ENCODE measurements around the gene SPDYA. TPM values are rescaled to one million over a fixed set of nuclear protein-coding genes. Genes with fewer than 3 reads are reported as not detected.

Gene SPDYA
- polyA plus RNA-seq, 1 donor from 2014 or later = 0.46 TPM

- Histone ChIP-seq H3K4me3 (ENCODE audit: low read length) (no peak overlapping the region), H3K9ac (ENCODE audit: low read length) (no peak overlapping the region), H4K20me1 (ENCODE audit: insufficient read depth) (no peaks in the 10 kb centered on the region), H3K9me3 (ENCODE audit: low read length) (no peaks in the 10 kb centered on the region), H3K27ac (ENCODE audit: low read length) (no peak overlapping the region), H3K36me3 (ENCODE audit: insufficient read depth, low read length) (no peaks in the 10 kb centered on the region), H3K79me2 (replicated peaks; ENCODE audit: insufficient read depth, low read length) (no peaks in the 10 kb centered on the region), H3K9me2 (ENCODE audit: insufficient read depth, low read length) (no peaks in the 10 kb centered on the region), H2AFZ (ENCODE audit: low read depth, low read length) (no peak overlapping the region), H3F3A (ENCODE audit: insufficient read depth, low read length, poor library complexity, severe bottlenecking) (no peaks in the 10 kb centered on the region), H3K4me2 (ENCODE audit: low read length) (no peak overlapping the region), H3K27me3 (ENCODE audit: insufficient read depth, low read depth, low read length) (no peaks in the 10 kb centered on the region)
- no peak for TF ChIP-seq RAD21 (conservative IDR thresholded peaks at IDR 0.05)
- no peak for TF ChIP-seq REST (IDR thresholded peaks at IDR 0.05; ENCODE audit: borderline replicate concordance)
- TF ChIP-seq EP300 (conservative IDR thresholded peaks at IDR 0.05; ENCODE audit: poor library complexity, severe bottlenecking) = no peak
Observed at GRCh38 chr2:28838971-28839370, 28.3 kb downstream of the SPDYA start.

DNA sequence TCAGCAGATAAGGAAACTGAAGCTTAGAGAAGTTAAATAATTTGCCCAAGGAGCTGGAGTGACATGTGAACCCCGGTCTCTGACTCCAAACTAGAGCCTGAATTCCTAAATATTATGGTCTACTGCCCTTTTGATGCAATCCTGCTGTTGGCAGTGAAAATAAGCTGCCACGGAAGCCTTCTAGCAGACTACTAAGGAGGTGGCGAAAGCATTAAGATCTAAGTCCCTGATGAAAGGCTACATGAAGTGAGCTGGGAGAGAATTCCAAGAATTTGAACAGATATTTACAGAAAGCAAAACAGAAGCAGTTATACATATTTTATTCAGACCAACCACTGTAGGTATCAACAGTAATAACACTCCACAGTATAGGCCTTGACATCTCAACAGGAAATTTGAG is 31.4 kb downstream of the SPDYA start:
- TF ChIP-seq EP300 (conservative IDR thresholded peaks at IDR 0.05; ENCODE audit: poor library complexity, severe bottlenecking) (no peak), EZH2 (IDR thresholded peaks at IDR 0.05; ENCODE audit: borderline replicate concordance, insufficient read depth, low read length, poor library complexity, severe bottlenecking) (no peak), TAF1 (IDR thresholded peaks at IDR 0.05; ENCODE audit: low read depth) (no peak), MXI1 (conservative IDR thresholded peaks at IDR 0.05; ENCODE audit: poor library complexity, severe bottlenecking) (no peak), REST (IDR thresholded peaks at IDR 0.05; ENCODE audit: borderline replicate concordance) (no peak), RAD21 (conservative IDR thresholded peaks at IDR 0.05) (no peak), POLR2AphosphoS5 (IDR thresholded peaks at IDR 0.05) (no peak), SMC3 (conservative IDR thresholded peaks at IDR 0.05; ENCODE audit: poor library complexity) (no peak)
- TF ChIP-seq, protein P1, sequence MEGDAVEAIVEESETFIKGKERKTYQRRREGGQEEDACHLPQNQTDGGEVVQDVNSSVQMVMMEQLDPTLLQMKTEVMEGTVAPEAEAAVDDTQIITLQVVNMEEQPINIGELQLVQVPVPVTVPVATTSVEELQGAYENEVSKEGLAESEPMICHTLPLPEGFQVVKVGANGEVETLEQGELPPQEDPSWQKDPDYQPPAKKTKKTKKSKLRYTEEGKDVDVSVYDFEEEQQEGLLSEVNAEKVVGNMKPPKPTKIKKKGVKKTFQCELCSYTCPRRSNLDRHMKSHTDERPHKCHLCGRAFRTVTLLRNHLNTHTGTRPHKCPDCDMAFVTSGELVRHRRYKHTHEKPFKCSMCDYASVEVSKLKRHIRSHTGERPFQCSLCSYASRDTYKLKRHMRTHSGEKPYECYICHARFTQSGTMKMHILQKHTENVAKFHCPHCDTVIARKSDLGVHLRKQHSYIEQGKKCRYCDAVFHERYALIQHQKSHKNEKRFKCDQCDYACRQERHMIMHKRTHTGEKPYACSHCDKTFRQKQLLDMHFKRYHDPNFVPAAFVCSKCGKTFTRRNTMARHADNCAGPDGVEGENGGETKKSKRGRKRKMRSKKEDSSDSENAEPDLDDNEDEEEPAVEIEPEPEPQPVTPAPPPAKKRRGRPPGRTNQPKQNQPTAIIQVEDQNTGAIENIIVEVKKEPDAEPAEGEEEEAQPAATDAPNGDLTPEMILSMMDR (IDR thresholded peaks at IDR 0.05; ENCODE audit: poor library complexity, severe bottlenecking) = no peak
- Histone ChIP-seq H3K9me3 (ENCODE audit: low read length) (no peaks in the 10 kb centered on the region), H3K36me3 (ENCODE audit: insufficient read depth, low read length) (no peaks in the 10 kb centered on the region), H3K27me3 (ENCODE audit: insufficient read depth, low read depth, low read length) (no peaks in the 10 kb centered on the region), H3K4me3 (ENCODE audit: low read length) (no peak overlapping the region), H3K79me2 (replicated peaks; ENCODE audit: insufficient read depth, low read length) (no peaks in the 10 kb centered on the region), H3K9me2 (ENCODE audit: insufficient read depth, low read length) (no peaks in the 10 kb centered on the region), H3K9ac (ENCODE audit: low read length) (no peak overlapping the region), H3F3A (ENCODE audit: insufficient read depth, low read length, poor library complexity, severe bottlenecking) (no peaks in the 10 kb centered on the region), H3K4me2 (ENCODE audit: low read length) (no peak overlapping the region), H2AFZ (ENCODE audit: low read depth, low read length) (no peak overlapping the region), H4K20me1 (ENCODE audit: insufficient read depth) (no peaks in the 10 kb centered on the region), H3K27ac (ENCODE audit: low read length) (no peak overlapping the region)

All from neural cell (in vitro differentiated cells).